Ascending aorta (tissue), 2 donors: Measurements from ENCODE around the gene ENGASE. TPM values are rescaled to one million over a fixed set of nuclear protein-coding genes. Genes with fewer than 3 reads are reported as not detected.

Experiments used
- DNase-seq, 2 donors: peaks; one replicate each; pipeline ENCODE4 v3.0.0-alpha.2; 2019; ENCODE audit warnings: low spot score in 2 of 2
- H3K27ac ChIP-seq, 2 donors: fragments of 200-600 bp; sonication (generic); one replicate each; pipeline ENCODE4 v1.5.1; 2016 to 2017; ENCODE audit warnings: mild to moderate bottlenecking in 1 of 2
- H3K27me3 ChIP-seq: fragments of 200-600 bp; sonication (generic); one replicate; pipeline ENCODE4 v1.5.1; 2017
- H3K36me3 ChIP-seq, 2 donors: fragments of 200-600 bp; sonication (generic); one replicate each; pipeline ENCODE4 v1.5.1; 2016
- H3K4me1 ChIP-seq, 2 donors: fragments of 200-600 bp; sonication (generic); one replicate each; pipeline ENCODE4 v1.5.1; 2016 to 2017; ENCODE audit warnings: mild to moderate bottlenecking in 1 of 2
- H3K4me3 ChIP-seq, 2 donors: fragments of 200-600 bp; sonication (generic); one replicate each; pipeline ENCODE4 v1.5.1; 2016 to 2017; ENCODE audit warnings: mild to moderate bottlenecking in 1 of 2
- H3K9me3 ChIP-seq, 2 donors: fragments of 200-600 bp; sonication (generic); one replicate each; pipeline ENCODE4 v1.5.1; 2016
- intact Hi-C: fragments of 100-400 bp; cut with DNase I; formaldehyde crosslinking; loops from one replicate; pipeline ENCODE4 v1.15.1; 2023
- total RNA-seq: library from RNA; depleted of rRNA; stranded (reverse); fragments of >200 nt; gene quantifications from one replicate; pipeline ENCODE4 v1.1.0, GENCODE V29; 2016
- TF ChIP-seq, protein P1 (sequence below), 3 experiments: fragments of 200-600 bp in 2 of 3; fragments of 450-650 bp in 1 of 3; sonication (generic) in 2 of 3; IDR thresholded peaks; one replicate each; pipeline ENCODE4 v1.5.1; 2016 to 2019; ENCODE audit warnings: antibody characterized with exemption in 3 of 3, mild to moderate bottlenecking in 1 of 3, moderate library complexity in 1 of 3

The ENGASE gene
- total RNA-seq, 1 donor from 2014 or later = 13.2 TPM

DNA sequence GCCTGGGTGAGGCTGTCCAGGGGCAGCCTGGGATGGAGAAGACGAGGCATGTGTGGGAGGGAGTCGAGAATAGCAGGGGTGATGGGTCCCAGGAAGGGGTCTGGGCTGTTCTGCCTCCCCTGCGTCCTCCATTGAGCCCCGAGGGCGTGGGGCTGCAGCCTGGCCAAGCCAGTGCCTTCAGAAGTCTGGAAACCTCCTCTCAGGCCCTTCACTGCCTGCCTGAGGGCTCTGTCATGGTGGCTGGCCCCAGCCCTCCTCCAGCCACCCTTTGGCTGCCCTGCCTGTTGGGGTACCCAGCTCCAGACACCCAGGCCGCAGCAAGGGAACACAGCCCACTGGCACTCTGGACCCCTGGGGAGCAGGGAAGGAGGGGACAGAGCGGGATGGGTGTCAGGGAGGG lies 27.6 kb downstream of the ENGASE start:
- Histone ChIP-seq H3K4me1 (no peaks in the 10 kb centered on the region), H3K27ac (no peak overlapping the region), H3K27me3 (peaks cover 12% of the 10 kb centered on the region), H3K4me3 (no peak overlapping the region), H3K9me3 (no peaks in the 10 kb centered on the region), H3K36me3 (no peaks in the 10 kb centered on the region)
- intact Hi-C loops = no loop called here
- TF ChIP-seq, protein P1, sequence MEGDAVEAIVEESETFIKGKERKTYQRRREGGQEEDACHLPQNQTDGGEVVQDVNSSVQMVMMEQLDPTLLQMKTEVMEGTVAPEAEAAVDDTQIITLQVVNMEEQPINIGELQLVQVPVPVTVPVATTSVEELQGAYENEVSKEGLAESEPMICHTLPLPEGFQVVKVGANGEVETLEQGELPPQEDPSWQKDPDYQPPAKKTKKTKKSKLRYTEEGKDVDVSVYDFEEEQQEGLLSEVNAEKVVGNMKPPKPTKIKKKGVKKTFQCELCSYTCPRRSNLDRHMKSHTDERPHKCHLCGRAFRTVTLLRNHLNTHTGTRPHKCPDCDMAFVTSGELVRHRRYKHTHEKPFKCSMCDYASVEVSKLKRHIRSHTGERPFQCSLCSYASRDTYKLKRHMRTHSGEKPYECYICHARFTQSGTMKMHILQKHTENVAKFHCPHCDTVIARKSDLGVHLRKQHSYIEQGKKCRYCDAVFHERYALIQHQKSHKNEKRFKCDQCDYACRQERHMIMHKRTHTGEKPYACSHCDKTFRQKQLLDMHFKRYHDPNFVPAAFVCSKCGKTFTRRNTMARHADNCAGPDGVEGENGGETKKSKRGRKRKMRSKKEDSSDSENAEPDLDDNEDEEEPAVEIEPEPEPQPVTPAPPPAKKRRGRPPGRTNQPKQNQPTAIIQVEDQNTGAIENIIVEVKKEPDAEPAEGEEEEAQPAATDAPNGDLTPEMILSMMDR (IDR thresholded peaks at IDR 0.05) = no peak
- DNase-seq = no peak

DNA sequence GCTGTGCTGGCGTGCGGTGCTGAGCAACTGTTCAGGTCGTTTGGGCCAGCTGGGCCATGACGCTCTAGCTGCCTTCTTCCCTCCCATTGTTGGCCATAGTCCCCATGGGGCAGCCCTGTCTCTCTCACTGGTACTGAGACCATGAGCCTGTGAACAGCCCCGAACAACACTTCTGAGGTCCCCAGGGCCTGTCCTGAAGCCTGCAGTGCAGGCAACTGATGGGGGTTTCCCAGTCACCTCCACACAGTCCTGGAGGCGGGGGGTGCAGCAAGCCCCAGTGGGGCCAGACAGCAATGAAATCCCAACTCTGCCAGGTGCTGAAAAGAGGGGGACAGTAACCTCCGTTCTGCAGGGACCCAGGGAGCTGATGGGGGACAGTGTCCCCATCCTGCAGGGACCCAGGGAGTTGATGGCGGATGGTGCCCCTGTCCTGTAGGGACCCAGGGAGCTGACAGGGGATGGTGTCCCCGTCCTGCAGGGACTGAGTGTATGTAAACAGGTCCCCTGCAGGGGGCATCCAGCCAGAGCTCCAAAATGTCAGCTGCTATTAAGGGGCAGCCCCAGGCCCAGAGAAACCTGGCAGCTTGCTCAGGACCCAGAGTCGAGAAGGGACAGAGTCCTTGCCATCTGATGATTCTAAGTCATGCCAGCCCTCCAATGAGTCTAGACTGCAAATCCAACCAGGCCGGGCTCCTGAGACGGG lies 30.4 kb downstream of the ENGASE start:
- Histone ChIP-seq H3K9me3 (no peaks in the 10 kb centered on the region), H3K4me1 (no peaks in the 10 kb centered on the region), H3K27me3 (peaks cover 5% of the 10 kb centered on the region), H3K36me3 (no peaks in the 10 kb centered on the region), H3K27ac (no peak overlapping the region), H3K4me3 (no peak overlapping the region)
- TF ChIP-seq, protein P1 (IDR thresholded peaks at IDR 0.05) = no peak
- intact Hi-C loops = no loop called here
- DNase-seq = no peak

GRCh38 chr17:79105937-79106336 lies 31.3 kb downstream of the ENGASE start:
- Histone ChIP-seq H3K27ac (no peak overlapping the region), H3K4me3 (no peak overlapping the region), H3K36me3 (no peaks in the 10 kb centered on the region), H3K27me3 (peaks cover 5% of the 10 kb centered on the region), H3K4me1 (no peaks in the 10 kb centered on the region), H3K9me3 (no peaks in the 10 kb centered on the region)
- no peak for DNase-seq
- intact Hi-C loops = no loop called here
- TF ChIP-seq, protein P1 (IDR thresholded peaks at IDR 0.05) = no peak

- intact Hi-C loops = no loop called here
- no peak for DNase-seq
- H3K4me3 ChIP-seq = no peak overlapping the region
- no peaks in the 10 kb centered on the region for H3K9me3 ChIP-seq
- H3K27me3 ChIP-seq = peaks cover 5% of the 10 kb centered on the region
- no peaks in the 10 kb centered on the region for H3K36me3 ChIP-seq
- H3K27ac ChIP-seq = no peak overlapping the region
- no peaks in the 10 kb centered on the region for H3K4me1 ChIP-seq
- TF ChIP-seq, protein P1 (IDR thresholded peaks at IDR 0.05) = no peak
These were observed 32.3 kb downstream of the ENGASE start for GRCh38 chr17:79106958-79107357.

DNA sequence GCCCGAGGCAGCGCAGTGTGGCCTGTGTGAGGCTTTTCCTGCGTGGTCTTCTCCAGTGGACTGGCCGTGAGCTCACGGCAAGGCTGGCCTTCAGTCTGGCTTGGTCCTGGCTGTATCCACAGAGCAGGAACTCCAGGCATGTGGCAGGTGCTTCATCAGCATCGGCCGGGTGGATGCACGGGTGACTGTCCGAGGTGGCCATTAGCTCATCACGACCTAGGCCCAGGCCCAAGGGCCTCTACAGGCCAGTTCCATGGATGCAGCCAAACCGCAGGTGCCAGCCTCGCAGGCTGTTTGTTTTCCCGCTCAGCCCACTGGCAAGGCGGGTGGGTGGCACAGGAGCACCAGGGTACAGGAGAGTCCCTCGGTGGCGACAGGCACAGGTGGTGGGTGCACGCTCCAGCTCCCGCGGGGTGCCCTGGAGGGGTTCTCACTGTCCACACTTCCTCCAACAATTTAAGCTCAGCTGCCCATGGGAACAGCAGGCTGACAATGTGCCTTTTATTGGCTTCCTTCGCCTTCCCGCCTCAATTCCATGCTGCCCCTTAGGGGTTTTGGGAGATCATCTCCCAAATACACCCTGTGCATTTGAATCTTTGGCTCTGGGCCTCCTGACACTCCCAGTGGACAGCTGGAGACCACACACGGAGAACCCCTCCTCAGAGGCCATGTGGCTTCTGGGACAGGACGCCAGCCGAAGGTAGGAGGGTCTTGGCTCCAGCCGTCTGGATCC lies 33.0 kb downstream of the ENGASE start:
- Histone ChIP-seq H3K27me3 (peaks cover 5% of the 10 kb centered on the region), H3K4me1 (no peaks in the 10 kb centered on the region), H3K36me3 (no peaks in the 10 kb centered on the region), H3K27ac (no peak overlapping the region), H3K4me3 (no peak overlapping the region), H3K9me3 (no peaks in the 10 kb centered on the region)
- TF ChIP-seq, protein P1 (IDR thresholded peaks at IDR 0.05) = no peak
- intact Hi-C loops = no loop called here
- DNase-seq = no peak
